PC-9 (cell line): Measurements from ENCODE around the gene GFRA1.

Experiments
- CTCF ChIP-seq: fragments of 200-600 bp; sonication (generic); conservative IDR thresholded peaks from 2 replicates; pipeline ENCODE4 v1.6.1; 2017; ENCODE audit warnings: mixed run types, antibody characterized with exemption, mild to moderate bottlenecking, moderate library complexity
- EZH2 ChIP-seq: fragments of 200-600 bp; sonication (generic); IDR thresholded peaks from 2 replicates; pipeline ENCODE4 v1.8.0; 2017; ENCODE audit warnings: antibody characterized with exemption, low read depth

DNA sequence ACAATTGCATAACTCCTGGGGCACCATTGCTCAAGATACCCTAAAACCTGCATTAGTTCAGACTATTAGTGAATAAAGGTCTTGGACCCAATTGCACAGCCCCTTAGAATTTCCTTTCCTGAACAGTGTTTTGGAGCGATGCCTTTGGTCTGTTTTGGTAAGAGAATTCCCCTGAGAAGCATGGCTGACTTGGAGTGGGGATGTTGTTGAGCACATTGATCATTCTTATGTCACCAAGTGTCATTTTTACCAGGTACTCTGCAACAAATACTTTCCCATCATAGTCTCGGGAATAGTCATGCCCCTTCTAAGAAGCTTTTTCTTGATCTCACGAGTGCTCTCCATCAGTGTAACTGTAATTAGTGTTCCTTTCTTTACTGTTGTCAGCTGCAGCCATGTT is 229.7 kb downstream of the GFRA1 start:
- TF ChIP-seq CTCF (no peak), EZH2 (no peak)
